ENCODE data around the gene ZDHHC13.

Gene ZDHHC13

DNA sequence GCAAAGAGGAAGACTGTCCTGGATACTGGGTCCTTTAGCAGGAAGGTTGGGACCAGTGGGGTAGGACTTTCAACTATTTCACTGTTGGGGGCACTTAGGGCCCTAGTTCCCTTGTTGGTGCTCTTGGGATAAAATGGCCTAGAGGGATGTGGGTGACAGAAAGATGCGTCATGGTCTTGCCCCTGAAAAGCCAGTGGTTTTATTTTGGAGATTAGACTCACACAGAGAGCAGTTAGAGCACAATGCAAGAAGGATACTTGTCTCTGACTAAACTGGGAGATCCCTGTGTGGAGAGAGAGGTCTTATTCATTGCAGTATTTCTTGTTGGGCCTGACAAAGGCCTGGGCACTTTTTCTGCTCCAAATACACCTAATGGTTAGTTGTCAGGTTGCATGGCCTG lies 33.8 kb upstream of the ZDHHC13 start:
- Histone ChIP-seq H3K4me1 (ENCODE audit: control insufficient read depth in 1 of 2, insufficient read depth in 1 of 2, low read depth in 1 of 2, low read length in 1 of 2) (no peaks in the 10 kb centered on the region), H3K27ac (no peak overlapping the region)

DNA sequence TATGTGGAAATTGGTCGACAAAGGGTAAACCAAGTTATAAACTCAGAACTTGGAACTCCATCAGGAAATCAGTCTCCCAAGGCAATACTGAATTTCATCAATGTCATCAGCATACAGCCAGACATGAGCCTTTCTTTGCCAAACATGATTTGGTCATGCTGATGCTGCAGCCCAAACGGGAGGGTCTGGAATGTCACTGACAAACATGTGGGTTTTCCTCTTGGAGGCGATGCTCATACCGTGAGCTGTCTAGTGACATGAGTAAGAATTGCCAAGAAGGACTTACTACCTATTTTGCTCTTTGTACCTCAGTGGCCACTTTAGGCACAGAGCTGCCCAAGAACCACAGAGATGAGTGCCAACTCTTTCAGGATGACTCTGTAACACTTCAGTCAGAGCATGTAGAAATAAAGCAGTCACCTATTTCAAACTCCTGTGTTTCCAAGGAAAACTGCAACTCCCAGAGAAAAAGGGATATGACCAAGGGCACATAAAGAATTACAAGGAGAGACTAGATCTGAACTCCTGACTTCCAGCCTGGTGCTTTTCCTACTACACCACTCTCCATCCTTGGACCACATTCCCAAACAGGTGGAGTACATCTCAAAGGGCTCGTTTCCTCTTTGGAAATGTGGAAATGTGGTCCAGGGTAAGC lies 32.2 kb upstream of the ZDHHC13 start:
- no peak overlapping the region for H3K27ac ChIP-seq
- no peaks in the 10 kb centered on the region for H3K9me3 ChIP-seq
- H3K27me3 ChIP-seq: peaks cover 5% of the 10 kb centered on the region
- no peaks in the 10 kb centered on the region for H3K4me1 ChIP-seq (ENCODE audit: control insufficient read depth in 1 of 2, insufficient read depth in 1 of 2, low read depth in 1 of 2, low read length in 1 of 2)
- TF ChIP-seq, protein P1, sequence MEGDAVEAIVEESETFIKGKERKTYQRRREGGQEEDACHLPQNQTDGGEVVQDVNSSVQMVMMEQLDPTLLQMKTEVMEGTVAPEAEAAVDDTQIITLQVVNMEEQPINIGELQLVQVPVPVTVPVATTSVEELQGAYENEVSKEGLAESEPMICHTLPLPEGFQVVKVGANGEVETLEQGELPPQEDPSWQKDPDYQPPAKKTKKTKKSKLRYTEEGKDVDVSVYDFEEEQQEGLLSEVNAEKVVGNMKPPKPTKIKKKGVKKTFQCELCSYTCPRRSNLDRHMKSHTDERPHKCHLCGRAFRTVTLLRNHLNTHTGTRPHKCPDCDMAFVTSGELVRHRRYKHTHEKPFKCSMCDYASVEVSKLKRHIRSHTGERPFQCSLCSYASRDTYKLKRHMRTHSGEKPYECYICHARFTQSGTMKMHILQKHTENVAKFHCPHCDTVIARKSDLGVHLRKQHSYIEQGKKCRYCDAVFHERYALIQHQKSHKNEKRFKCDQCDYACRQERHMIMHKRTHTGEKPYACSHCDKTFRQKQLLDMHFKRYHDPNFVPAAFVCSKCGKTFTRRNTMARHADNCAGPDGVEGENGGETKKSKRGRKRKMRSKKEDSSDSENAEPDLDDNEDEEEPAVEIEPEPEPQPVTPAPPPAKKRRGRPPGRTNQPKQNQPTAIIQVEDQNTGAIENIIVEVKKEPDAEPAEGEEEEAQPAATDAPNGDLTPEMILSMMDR (IDR thresholded peaks at IDR 0.05): no peak
- H3K4me3 ChIP-seq (ENCODE audit: low read depth in 1 of 2, low read length in 1 of 2): no peak overlapping the region
- H3K36me3 ChIP-seq: no peaks in the 10 kb centered on the region

More for the DNA sequence above, 33.8 kb upstream of the ZDHHC13 start:
- peaks cover 5% of the 10 kb centered on the region for H3K27me3 ChIP-seq
- H3K36me3 ChIP-seq: no peaks in the 10 kb centered on the region
- H3K9me3 ChIP-seq: no peaks in the 10 kb centered on the region
- H3K4me3 ChIP-seq (ENCODE audit: low read depth in 1 of 2, low read length in 1 of 2): no peak overlapping the region
- TF ChIP-seq, protein P1 (IDR thresholded peaks at IDR 0.05): no peak

DNA sequence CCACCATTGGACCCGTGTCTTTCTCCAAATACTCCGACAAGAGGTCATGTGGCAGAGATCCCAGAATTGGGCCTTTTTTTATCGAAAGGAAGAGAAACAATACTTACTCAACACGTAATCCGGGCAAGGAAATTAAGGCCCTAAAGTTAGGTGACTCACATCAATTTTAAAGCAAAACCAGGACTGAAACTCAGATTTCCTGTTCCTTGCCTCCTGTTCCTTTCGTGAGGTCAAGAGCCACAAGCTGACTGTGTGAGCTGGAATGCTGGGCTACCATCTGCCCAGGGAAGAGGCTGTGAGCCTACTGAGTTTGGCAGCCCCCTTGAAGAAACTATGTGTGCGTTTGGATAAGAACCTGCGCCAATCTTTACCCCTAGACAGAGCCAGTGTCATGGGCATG lies 29.3 kb upstream of the ZDHHC13 start:
- TF ChIP-seq, protein P1 (IDR thresholded peaks at IDR 0.05): no peak
- H3K4me1 ChIP-seq (ENCODE audit: control insufficient read depth in 1 of 2, insufficient read depth in 1 of 2, low read depth in 1 of 2, low read length in 1 of 2): no peaks in the 10 kb centered on the region
- no peak overlapping the region for H3K4me3 ChIP-seq (ENCODE audit: low read depth in 1 of 2, low read length in 1 of 2)
- no peaks in the 10 kb centered on the region for H3K9me3 ChIP-seq
- no peak overlapping the region for H3K27ac ChIP-seq
- no peaks in the 10 kb centered on the region for H3K36me3 ChIP-seq
- H3K27me3 ChIP-seq: peaks cover 11% of the 10 kb centered on the region

DNA sequence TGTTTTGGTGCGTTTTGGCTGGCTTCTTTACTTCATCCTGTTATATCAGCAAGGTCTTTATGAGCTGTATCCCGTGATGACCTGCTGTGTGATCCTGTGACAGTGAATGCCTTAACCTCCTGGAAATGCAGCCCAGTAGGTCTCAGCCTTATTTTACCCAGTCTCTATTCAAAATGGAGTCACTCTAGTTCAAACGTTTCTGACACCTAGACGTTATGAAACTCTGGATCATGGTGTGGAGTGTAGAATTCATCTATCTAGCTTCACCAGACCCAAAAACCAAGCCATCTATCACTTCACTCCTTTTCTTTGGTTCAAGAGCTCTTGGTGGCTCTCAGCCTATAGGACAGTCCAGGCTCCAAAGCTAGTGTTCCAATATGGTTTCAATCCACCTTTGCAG lies 28.2 kb upstream of the ZDHHC13 start:
- H3K9me3 ChIP-seq: no peaks in the 10 kb centered on the region
- TF ChIP-seq, protein P1 (IDR thresholded peaks at IDR 0.05): no peak
- H3K27ac ChIP-seq: no peak overlapping the region
- no peak overlapping the region for H3K4me3 ChIP-seq (ENCODE audit: low read depth in 1 of 2, low read length in 1 of 2)
- H3K36me3 ChIP-seq: no peaks in the 10 kb centered on the region
- peaks cover 22% of the 10 kb centered on the region for H3K27me3 ChIP-seq
- no peaks in the 10 kb centered on the region for H3K4me1 ChIP-seq (ENCODE audit: control insufficient read depth in 1 of 2, insufficient read depth in 1 of 2, low read depth in 1 of 2, low read length in 1 of 2)

DNA sequence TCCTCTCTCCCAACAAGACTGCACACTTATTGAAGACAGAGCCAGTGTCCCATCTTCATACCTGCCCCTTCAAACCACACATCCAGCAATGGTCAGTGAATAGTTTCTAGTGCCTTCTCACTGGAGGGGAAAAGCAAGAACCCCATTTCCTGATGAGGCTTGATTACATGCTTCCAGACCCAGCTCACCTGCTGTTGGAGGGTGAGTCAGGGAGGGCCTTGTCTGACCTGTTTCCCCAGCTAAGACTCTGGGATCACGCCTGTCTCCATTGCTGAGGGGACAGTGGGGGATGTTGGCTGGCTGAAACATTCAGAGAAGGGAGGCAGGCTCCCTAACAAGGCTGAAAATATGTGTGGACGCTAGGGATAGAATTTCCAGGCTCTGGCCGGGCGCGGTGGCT lies 27.5 kb upstream of the ZDHHC13 start:
- Histone ChIP-seq H3K36me3 (no peaks in the 10 kb centered on the region), H3K4me1 (ENCODE audit: control insufficient read depth in 1 of 2, insufficient read depth in 1 of 2, low read depth in 1 of 2, low read length in 1 of 2) (no peaks in the 10 kb centered on the region), H3K27ac (no peak overlapping the region), H3K4me3 (ENCODE audit: low read depth in 1 of 2, low read length in 1 of 2) (no peak overlapping the region), H3K9me3 (no peaks in the 10 kb centered on the region), H3K27me3 (peaks cover 28% of the 10 kb centered on the region)
- TF ChIP-seq, protein P1 (IDR thresholded peaks at IDR 0.05): no peak

Measured in neutrophil (primary cell).